ENCODE results near the gene XYLT1.
"Not testable (repeated sequence)": the region's sequence is repeated elsewhere in the genome, so short reads cannot be mapped to it uniquely, and the experiment has no call there.

XYLT1 gene

DNA sequence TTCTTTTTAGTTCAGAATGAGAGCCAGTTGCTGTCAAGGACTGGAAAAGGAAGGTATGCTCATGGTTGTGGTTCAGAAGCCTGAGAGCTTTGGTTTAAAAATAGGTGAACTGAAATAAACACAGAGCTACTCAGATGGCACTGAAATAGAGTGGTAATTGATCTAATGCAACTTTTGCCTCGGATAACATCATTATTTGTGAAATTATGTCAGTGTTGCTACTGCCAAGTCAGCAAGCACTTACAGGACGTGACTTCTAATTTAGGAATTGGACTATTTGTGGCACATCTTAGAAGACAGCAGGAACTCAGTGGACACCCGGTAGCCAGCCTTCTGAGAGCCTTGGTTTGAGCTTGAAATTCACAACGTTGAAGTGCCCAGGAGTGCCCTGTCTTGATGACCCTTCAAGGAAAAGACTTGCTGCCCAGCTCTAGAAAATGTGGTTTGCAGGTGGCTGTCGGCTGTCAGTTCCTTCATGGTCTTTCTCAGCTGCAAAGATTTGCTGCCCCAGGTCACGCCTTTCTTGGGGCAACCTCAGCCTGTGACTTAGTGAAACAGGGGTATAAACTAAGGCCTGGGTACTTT, 42.0 kb upstream of the XYLT1 start:
- TF ChIP-seq, protein P1, sequence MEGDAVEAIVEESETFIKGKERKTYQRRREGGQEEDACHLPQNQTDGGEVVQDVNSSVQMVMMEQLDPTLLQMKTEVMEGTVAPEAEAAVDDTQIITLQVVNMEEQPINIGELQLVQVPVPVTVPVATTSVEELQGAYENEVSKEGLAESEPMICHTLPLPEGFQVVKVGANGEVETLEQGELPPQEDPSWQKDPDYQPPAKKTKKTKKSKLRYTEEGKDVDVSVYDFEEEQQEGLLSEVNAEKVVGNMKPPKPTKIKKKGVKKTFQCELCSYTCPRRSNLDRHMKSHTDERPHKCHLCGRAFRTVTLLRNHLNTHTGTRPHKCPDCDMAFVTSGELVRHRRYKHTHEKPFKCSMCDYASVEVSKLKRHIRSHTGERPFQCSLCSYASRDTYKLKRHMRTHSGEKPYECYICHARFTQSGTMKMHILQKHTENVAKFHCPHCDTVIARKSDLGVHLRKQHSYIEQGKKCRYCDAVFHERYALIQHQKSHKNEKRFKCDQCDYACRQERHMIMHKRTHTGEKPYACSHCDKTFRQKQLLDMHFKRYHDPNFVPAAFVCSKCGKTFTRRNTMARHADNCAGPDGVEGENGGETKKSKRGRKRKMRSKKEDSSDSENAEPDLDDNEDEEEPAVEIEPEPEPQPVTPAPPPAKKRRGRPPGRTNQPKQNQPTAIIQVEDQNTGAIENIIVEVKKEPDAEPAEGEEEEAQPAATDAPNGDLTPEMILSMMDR (IDR thresholded peaks at IDR 0.05; ENCODE audit: low read depth, low read length, missing control alignments) = no peak
- no peak for DNase-seq (ENCODE audit: extremely low read depth, low read depth)

DNA sequence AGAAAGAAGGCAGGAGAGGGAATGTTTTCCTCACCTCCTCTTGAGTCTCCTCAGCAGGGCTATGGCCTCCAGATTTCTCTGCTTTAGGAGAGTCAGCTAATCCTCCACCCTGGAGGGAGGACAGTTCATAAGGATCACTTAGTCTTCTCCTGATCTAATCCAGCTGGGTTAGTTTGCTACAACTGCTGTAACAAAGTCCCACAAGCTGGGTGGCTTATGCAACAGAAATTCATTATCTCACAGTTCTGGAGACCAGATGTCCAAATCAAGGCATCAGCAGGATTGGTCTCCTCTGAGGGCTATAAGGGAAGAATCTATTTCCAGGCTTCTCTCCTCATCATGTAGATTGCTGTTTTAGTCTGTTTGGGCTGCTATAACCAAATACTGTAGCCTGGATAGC, 40.6 kb upstream of the XYLT1 start:
- H3K4me3 ChIP-seq (replicated peaks; ENCODE audit: low read depth, low read length) = no peak overlapping the region
- TF ChIP-seq, protein P1 (IDR thresholded peaks at IDR 0.05; ENCODE audit: low read depth, low read length, missing control alignments) = no peak
- DNase-seq (ENCODE audit: extremely low read depth, low read depth) = peak; percentile 86

More for the DNA sequence above, 42.0 kb upstream of the XYLT1 start:
- no peak overlapping the region for H3K4me3 ChIP-seq (replicated peaks; ENCODE audit: low read depth, low read length)

DNA sequence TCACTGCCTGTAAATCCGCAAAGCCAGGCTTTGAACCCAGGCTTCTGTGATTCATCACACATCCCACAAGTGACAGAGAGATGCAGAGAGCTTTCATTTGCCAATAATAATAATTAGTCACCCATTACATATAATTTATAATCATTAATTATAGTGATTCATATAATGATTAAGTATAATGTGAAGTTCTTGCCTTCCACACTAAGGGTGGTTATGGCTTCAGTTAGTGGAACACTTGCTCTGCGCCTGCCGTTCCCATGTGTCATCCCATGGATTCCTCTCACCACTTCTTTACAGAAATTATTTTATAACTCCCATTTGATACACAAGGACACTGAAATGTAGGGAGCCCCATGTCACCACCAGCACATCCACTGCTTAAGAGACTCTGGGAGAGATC, 39.8 kb upstream of the XYLT1 start:
- H3K4me3 ChIP-seq (replicated peaks; ENCODE audit: low read depth, low read length) = no peak overlapping the region
- TF ChIP-seq, protein P1 (IDR thresholded peaks at IDR 0.05; ENCODE audit: low read depth, low read length, missing control alignments) = no peak
- no peak for DNase-seq (ENCODE audit: extremely low read depth, low read depth)

DNA sequence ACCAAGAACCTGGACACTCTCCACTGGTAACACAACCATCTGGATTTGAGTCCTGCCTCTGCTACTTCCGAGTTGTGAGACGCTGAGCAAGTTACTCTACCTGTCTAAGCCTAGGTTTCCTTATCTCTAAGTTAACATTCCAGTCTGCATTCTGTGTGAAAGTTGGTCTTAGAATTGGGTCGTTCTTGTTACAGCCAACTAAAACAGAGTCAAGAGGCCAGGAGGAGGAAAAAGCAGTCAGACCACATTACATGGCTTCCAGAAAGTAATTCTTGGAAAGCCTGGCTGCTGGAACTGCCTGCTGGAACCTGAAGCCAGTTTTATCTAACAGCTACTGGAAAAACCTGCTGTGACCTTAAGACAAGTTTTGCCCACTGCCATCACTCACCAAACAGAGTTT, 38.4 kb upstream of the XYLT1 start:
- TF ChIP-seq, protein P1 (IDR thresholded peaks at IDR 0.05; ENCODE audit: low read depth, low read length, missing control alignments) = no peak
- DNase-seq (ENCODE audit: extremely low read depth, low read depth) = no peak
- no peak overlapping the region for H3K4me3 ChIP-seq (replicated peaks; ENCODE audit: low read depth, low read length)

DNA sequence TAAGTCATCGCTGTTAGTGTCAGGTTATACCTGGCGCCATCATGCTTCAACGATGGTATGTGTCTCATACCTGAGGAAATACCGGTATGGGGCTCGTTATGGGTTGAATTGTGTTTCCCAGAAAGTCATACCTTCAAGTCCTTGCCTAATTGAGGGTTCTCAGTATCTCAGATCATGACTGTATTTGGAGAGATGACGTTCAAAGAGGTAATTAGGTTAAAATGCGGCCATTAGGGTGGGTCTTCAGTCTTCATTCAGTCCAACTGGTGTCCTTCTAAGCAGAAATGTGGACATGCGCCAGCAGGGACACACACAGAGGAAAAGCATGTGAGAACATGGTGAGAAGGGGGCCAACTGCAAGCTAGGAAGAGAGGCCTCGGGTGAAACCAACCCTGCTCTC, 37.5 kb upstream of the XYLT1 start:
- DNase-seq (ENCODE audit: extremely low read depth, low read depth) = no peak
- H3K4me3 ChIP-seq (replicated peaks; ENCODE audit: low read depth, low read length) = no peak overlapping the region
- TF ChIP-seq, protein P1 (IDR thresholded peaks at IDR 0.05; ENCODE audit: low read depth, low read length, missing control alignments) = no peak

DNA sequence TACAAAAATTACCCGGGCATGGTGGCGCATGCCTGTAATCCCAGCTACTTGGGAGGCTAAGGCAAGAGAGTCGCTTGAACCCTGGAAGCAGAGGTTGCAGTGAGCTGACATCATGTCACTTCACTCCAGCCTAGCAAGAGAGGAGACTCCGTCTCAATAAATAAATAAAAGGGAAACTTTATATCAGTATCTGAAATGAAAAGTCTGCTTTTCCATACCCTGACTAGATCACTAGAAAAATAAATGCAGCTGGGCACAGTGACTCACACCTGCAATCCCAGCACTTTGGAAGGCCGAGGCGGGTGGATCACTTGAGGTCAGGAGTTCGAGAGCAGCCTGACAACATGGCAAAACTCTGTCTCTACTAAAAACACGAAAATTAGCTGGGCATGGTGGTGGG, 36.8 kb upstream of the XYLT1 start:
- H3K4me3 ChIP-seq (replicated peaks; ENCODE audit: low read depth, low read length); DNase-seq (ENCODE audit: extremely low read depth, low read depth): not testable (repeated sequence)

DNA sequence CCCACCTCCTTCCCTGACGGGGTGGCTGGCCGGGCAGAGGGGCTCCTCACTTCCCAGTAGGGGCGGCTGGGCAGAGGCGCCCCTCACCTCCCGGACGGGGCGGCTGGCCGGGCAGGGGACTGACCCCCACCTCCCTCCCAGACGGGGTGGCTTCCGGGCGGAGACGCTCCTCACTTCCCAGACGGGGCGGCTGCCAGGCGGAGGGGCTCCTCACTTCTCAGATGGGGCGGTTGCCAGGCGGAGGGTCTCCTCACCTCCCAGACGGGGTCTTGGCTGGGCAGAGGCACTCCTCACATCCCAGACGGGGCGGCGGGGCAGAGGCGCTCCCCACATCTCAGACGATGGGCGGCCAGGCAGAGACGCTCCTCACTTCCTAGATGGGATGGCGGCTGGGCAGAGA, 35.1 kb upstream of the XYLT1 start:
- H3K4me3 ChIP-seq (replicated peaks; ENCODE audit: low read depth, low read length); DNase-seq (ENCODE audit: extremely low read depth, low read depth): not testable (repeated sequence)

DNA sequence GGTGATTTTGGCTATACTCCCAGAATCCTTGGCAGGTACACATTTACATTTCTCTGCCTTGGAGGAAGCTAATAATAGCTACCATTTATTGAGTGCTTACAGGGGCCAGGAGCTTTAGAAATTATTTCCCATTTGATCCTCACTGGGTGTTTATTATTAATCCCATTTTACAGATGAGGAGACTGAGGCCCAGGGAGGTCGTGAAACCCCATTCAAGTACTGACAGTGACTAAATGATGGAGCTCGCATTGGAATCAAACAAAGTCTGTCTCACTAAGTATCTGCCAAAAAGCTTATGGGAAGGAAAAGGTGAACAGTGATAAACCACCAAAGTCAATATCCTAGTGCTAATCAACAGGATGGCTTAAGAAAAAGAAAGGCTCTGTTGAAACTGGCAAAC, 33.3 kb upstream of the XYLT1 start:
- H3K4me3 ChIP-seq (replicated peaks; ENCODE audit: low read depth, low read length) = no peak overlapping the region

More for the DNA sequence above, 33.3 kb upstream of the XYLT1 start:
- DNase-seq (ENCODE audit: extremely low read depth, low read depth) = no peak
- TF ChIP-seq, protein P1 (IDR thresholded peaks at IDR 0.05; ENCODE audit: low read depth, low read length, missing control alignments) = no peak
